Measurements from ENCODE around the gene GFOD2.
A peak's percentile ranks its signal among the peaks of the same experiment; 100 is the strongest.

GRCh38 chr16:67667817-67668494 is 51.2 kb downstream of the GFOD2 start:
- TF ChIP-seq EZH2phosphoT487 (IDR thresholded peaks at IDR 0.05; ENCODE audit: low read depth, severe bottlenecking, unreplicated experiment) (no peak), CTCF (IDR thresholded peaks at IDR 0.05; ENCODE audit: poor library complexity) (peak; percentile 74)

Measured in hepatocyte (in vitro differentiated cells).